NCI-H187 treated with DMSO at 0.1 percent for 48 hours (cell line): ENCODE results near the gene SOX21.

Source experiments
- DNase-seq: peaks from one replicate; lab custom pipeline; 2025; lab: John Stamatoyannopoulos, UW

The SOX21 gene

DNA sequence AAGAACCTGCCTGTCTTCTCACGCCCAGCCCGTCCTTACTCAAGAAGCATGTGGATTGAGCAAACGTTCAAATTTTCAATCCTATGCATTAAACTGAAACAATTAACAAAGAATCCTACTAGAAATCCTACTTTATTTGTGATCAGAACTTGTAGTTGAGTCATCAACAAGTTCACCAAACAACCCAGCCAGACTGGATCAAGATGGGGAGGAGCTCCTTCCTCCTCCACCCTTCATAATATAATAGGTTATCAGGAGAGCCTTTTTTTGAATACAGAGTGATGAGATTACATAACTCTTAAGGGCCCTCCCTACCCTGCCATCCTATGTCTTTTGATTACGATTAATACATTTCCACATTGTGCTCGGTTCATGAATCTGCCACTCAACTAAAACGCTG lies 32.7 kb downstream of the SOX21 start:
- DNase-seq, result no peak

DNA sequence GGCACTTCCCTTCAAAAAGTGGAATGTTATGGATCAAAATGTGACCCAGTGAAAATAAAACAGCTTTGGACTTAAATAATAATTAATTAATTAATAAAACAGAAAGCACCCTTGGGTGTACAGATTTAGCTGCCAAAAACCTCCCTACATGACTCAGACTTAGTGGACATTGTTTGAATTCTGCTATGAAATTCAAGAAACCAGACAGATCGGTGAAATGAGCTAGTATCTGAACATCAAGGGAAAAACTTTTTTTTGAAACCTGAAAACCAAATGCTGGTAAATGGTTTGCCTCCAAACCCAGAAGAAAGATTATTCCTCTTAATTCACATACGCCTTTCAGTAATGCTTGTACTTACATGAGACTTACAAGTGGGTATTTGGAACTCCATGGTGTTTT lies 33.5 kb downstream of the SOX21 start:
- no peak for DNase-seq

DNA sequence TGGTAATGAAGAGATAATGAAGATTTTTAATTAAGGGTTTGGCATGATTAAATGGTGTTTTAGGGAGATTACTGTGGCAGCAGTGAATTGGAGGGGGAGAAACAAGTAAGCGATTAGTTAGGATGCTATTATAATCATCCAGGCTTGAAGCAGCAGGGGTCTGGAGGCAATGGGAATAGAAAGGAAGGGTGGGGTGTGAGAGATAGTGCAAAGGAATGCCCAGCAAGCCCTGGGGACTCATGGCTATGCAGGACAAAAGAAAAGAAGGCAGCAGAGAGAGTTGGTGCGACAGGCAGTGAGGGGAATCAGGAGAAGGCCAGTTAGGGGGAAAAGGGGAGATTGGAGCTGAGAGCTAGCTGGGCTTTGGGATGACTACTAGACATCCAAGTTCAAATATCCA lies 34.5 kb downstream of the SOX21 start:
- no peak for DNase-seq

DNA sequence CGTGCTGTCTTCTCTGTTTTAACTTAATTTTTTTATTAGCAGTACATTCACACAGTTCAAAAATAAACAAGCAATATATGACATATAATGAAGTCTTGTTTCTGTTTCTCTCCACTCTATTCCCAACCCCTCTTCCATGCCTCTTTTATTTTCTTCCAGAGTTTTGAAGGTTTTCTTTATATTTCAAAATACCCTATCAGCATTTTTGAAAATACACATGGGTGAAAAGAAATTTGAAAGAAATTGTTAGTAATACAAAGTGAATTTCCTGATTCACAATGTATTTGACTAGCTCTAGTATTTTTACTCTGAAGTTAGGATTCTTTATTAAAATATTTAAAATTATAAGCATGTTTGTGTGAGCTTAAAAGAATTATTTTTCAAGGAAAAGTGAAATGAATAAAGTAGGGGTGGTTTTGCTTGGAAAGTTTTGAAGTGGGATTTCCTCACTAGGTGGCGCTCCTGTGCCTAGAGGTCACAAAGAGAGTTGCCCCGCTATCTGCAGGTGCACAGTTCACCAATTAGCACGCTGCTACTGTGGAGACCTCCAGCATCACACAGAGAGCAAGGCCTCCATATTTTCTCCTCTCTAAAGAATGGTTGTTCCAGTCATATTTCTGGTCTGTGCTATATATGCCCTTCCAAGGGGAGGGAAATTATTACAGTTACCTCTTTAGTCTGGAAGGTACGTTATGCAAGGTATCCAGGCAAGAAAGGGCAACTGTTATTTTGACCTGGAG lies 37.6 kb downstream of the SOX21 start:
- peak; percentile 53 for DNase-seq

DNA sequence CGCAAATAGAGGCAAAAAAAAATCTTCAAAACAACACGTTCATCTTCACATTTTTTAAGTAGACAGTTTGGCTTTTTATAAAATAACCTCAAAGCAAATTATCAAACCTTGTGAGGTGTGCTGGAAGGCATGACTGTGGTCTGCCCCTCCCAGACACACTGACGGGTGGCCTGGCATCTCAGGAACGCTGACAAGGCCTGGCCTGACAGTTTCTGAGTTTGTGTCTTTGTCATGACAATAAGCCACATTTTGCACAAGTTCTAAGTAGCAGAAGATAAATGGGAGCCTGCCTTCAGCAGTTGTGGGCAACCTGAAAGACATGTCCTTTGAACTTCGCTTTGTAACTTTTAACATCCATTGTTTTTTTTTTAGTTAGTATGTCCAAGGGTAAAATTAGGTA lies 38.5 kb downstream of the SOX21 start:
- DNase-seq, result no peak

DNA sequence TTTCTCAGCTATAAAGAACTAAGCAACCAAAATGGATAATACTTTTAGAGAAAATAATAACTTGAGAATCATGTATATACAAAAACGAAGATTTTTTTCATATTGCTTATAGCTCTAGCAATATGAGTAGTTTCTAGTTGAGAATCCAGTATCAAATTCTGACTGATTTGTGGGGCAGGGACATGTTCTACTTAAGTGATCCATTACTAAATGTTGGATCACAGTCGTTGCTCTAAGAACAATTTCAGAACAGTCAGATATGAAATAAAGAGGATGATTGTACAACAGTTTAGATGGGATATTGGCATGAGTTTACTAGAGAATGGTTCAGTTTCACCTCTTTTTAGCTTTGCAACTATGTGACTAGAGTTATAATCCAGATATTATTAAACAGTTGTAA lies 39.9 kb downstream of the SOX21 start:
- no peak for DNase-seq

DNA sequence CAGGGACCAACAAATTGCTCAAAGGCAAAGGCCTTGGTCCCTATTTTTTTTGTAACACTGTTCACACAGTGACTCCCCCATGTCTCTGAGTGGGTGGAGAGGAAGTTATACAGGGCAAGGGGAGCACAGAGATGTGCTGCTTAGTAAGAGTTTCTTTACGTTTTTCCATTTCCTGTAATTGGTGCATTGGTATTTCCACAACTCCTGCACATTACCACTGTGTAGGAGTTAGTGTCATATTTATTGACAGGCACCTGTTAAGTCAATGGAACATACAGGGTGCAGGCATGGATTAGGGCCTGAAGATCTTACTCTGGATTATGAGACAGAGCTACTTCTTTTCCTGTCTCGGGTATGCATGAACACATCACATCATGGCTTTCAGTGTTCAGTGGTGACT lies 45.2 kb downstream of the SOX21 start:
- DNase-seq, result no peak

DNA sequence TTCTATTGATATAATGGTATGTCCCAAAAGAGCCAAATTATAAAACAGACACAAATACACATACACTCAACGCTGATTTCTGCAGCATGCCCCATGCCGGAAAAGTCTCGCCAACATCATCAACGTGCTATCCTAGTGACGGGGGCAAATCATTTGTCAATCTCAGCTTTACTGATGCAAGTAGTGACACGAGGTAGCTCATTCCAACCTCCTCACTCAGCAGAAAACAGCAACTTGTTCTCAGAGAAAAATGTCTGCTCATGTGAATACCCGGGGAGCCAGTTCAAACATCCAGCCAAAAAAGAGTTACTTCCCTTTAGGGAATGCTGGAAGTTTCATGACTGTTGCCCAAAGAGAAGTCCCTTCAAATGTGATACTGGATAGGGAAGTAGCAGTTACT lies 46.3 kb downstream of the SOX21 start:
- DNase-seq, result no peak

DNA sequence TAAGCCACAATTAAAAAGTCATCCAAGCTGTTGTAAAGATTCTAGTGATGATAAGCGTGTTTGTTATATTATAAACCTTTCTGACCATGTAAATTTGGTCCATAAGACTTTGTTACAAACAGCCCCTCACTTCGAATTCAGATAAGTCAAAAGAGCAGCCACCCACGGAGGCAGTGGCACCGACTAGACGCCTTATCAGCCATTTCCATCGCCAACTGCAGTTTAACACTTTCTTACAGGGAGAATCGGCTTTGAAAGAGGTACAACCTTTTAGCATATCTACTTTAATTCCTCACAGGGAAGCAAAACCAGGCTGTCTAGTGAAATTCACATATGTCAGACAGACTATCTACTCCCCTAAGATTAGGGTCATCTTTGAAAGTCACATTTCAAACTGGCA lies 47.5 kb downstream of the SOX21 start:
- DNase-seq, result no peak

DNA sequence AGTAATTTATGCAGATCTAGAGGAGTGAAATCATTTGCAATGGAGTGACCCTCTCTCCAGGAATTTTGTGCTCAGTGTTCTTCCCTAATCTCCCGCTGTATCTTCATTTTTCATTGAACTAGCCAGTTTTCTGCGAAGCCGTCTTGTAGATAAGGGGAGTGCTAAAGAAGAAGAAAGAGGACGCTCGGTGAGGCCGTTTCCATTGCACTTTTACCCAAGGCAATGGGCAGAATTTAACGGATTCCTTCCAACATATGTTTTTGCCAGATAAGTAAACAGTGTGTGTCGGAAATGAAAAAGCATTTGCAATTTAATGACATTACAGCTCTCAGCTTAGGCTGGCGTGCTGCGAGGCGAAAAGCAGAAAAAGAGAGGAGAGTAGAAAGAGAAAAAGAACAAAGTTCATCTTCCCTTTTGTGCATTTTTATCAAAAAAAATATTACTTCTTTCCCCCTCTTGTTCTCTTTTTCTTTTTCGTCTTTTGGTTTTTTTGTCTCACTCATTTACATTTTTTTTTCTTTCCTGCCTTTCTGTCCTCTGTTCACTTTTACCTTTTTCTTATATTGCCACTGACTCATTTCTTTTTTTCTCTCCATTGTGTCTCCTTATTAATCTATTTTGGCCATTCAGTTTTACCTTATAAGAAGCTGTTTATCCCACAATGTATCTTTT lies 49.9 kb downstream of the SOX21 start:
- no peak for DNase-seq

DNA sequence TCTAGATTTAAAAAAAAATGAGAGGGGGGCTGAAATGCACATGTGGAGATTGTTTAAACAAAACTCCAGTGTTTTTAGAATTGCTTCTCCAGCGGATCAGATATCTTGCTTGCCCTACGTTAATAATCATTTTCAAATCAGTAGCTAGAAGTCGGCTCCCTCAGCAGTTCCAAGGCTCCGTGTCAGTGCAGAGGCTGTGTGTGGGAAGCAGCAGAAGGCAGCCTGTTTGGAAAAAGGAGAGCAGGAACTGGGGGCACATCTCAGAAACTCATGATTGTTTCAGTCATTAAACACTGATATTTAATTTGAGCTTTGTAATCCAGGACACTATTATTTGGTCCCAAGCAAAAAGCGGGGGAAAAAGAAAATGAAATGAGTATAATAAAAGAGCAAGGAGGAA lies 50.9 kb downstream of the SOX21 start:
- DNase-seq, result no peak

DNA sequence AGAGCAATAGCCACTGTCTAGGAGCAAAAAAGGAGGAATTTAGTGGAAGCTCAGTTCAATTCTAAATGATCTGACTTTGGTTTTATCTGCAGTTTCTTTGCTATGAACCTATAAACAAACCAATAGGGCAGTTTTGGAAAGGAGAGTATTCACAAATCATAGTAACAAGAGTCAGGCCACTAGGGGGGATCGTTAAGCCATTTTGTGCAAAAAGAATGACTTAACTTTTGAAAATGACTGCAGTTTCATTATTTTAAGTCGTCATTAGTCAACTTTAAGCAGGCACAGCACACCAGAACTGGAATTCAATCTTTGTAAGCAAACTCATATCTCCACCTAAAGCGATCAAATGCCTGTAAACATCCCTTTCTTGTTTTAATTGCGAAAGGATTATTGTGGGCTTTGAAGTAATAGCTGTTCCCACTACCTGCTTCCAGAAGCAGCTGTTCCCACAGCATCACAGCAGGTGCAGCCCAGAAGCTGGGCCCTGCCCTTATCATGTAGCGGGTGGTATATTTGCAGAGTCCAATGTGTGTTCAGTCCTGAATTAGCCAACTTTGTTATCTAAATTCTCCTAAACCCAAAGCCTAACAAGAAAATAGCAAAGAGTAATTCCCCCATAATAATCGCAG lies 51.5 kb downstream of the SOX21 start:
- DNase-seq, result no peak
